ENCODE results near the gene INPP5E.

- TF ChIP-seq EZH2 (IDR thresholded peaks at IDR 0.05; ENCODE audit: low read depth, unreplicated experiment): no peak
- TF ChIP-seq CTCF (conservative IDR thresholded peaks at IDR 0.05; ENCODE audit: low read depth in 2 of 2): no peak
These were observed 23.2 kb downstream of the INPP5E start for GRCh38 chr9:136416427-136416826.
